ENCODE data around the gene UBL5. TPM values are rescaled to one million over a fixed set of nuclear protein-coding genes. Genes with fewer than 3 reads are reported as not detected.

UBL5 gene
- total and polyA plus RNA-seq, 10 of the 15 experiments (the other 5 are each of a cell fraction or from before 2014, with no cell fraction given): 297 to 897 (median 711) TPM

DNA sequence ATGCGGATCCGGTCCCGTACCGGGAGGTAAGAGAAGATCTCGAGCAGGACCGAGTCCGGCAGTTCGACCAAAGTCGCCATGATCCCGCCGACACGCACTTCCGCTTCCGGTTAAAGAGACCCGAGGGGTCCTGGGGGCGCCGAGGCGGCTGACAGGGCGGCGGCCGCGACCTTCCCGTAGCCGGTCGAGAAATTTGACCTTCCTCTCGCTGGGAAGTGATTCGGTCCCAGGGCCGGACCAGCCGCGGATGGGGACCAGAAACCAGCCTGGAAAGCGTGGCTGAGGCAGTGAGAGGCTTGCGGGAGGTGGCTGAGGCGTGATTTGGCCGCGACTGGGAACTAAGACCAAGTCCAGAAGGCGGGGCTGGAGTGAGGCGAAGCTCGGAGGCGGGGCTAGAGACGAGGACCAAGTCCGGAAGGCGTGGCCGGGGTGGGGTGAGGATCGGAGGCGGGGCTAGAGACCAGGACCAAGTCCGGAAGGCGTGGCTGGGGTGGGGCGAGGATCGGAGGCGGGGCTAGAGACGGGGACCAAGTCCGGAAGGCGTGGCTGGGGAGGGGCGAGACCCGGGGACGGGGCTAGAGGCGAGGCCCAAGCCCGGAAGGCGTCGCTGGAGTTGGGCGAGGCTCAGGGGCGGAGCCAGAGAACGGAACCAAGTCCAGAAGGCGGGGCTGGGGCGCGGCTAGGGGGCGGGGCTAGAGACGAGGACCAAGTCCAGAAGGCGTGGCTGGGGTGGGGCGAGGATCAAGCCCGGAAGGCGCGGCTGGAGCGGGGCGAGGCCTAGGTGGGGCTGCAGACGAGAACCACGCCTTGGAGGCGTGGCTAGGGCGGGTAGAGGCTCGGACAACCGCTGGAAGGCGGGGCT is 8.8 kb upstream of the UBL5 start, which contains the start of gene FBXL12 (continued):
- no peak for TF ChIP-seq NFXL1 (IDR thresholded peaks at IDR 0.05; ENCODE audit: borderline replicate concordance)
- TF ChIP-seq CBX3 (IDR thresholded peaks at IDR 0.05; ENCODE audit: borderline replicate concordance, low read depth): no peak
- TF ChIP-seq HCFC1 (IDR thresholded peaks at IDR 0.05; ENCODE audit: low read length): peak; percentile 41
- peak; percentile 60 for TF ChIP-seq SP1 (IDR thresholded peaks at IDR 0.05; ENCODE audit: low read depth, low read length)
- no peak for TF ChIP-seq CTCF (IDR thresholded peaks at IDR 0.05 in 2 of 3, conservative IDR thresholded peaks at IDR 0.05 in 1 of 3; ENCODE audit: control insufficient read depth in 2 of 3, extremely low read depth in 1 of 3, insufficient read depth in 1 of 3, low read depth in 3 of 3, low read length in 3 of 3)
- no peak for TF ChIP-seq WRNIP1 (IDR thresholded peaks at IDR 0.05; ENCODE audit: borderline replicate concordance, low read depth, low read length)
- TF ChIP-seq SIN3A (IDR thresholded peaks at IDR 0.05; ENCODE audit: low read depth, low read length): no peak
- TF ChIP-seq LARP7 (IDR thresholded peaks at IDR 0.05): peak; percentile 89; the same call in 1 of the 2 replicates
- peak; percentile 71; the same call in 1 of the 2 replicates for TF ChIP-seq CREM (IDR thresholded peaks at IDR 0.05; ENCODE audit: low read depth)
- TF ChIP-seq GATAD2B (conservative IDR thresholded peaks at IDR 0.05; ENCODE audit: low read depth): peak; percentile 92
- TF ChIP-seq ASH2L (IDR thresholded peaks at IDR 0.05; ENCODE audit: borderline replicate concordance, low read depth): no peak
- no peak for TF ChIP-seq ZBTB33 (IDR thresholded peaks at IDR 0.05)
- TF ChIP-seq, protein P1, sequence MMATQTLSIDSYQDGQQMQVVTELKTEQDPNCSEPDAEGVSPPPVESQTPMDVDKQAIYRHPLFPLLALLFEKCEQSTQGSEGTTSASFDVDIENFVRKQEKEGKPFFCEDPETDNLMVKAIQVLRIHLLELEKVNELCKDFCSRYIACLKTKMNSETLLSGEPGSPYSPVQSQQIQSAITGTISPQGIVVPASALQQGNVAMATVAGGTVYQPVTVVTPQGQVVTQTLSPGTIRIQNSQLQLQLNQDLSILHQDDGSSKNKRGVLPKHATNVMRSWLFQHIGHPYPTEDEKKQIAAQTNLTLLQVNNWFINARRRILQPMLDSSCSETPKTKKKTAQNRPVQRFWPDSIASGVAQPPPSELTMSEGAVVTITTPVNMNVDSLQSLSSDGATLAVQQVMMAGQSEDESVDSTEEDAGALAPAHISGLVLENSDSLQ (IDR thresholded peaks at IDR 0.05): peak; percentile 62
- TF ChIP-seq ZNF384 (IDR thresholded peaks at IDR 0.05; ENCODE audit: borderline replicate concordance, low read depth, low read length): no peak
- no peak for TF ChIP-seq NRF1 (conservative IDR thresholded peaks at IDR 0.05; ENCODE audit: low read depth, low read length)
- TF ChIP-seq, protein P2, sequence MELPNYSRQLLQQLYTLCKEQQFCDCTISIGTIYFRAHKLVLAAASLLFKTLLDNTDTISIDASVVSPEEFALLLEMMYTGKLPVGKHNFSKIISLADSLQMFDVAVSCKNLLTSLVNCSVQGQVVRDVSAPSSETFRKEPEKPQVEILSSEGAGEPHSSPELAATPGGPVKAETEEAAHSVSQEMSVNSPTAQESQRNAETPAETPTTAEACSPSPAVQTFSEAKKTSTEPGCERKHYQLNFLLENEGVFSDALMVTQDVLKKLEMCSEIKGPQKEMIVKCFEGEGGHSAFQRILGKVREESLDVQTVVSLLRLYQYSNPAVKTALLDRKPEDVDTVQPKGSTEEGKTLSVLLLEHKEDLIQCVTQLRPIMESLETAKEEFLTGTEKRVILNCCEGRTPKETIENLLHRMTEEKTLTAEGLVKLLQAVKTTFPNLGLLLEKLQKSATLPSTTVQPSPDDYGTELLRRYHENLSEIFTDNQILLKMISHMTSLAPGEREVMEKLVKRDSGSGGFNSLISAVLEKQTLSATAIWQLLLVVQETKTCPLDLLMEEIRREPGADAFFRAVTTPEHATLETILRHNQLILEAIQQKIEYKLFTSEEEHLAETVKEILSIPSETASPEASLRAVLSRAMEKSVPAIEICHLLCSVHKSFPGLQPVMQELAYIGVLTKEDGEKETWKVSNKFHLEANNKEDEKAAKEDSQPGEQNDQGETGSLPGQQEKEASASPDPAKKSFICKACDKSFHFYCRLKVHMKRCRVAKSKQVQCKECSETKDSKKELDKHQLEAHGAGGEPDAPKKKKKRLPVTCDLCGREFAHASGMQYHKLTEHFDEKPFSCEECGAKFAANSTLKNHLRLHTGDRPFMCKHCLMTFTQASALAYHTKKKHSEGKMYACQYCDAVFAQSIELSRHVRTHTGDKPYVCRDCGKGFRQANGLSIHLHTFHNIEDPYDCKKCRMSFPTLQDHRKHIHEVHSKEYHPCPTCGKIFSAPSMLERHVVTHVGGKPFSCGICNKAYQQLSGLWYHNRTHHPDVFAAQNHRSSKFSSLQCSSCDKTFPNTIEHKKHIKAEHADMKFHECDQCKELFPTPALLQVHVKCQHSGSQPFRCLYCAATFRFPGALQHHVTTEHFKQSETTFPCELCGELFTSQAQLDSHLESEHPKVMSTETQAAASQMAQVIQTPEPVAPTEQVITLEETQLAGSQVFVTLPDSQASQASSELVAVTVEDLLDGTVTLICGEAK (IDR thresholded peaks at IDR 0.05; ENCODE audit: borderline replicate concordance): peak; percentile 91
- TF ChIP-seq EED (IDR thresholded peaks at IDR 0.05; ENCODE audit: low read depth): peak; percentile 27; the same call in 1 of the 2 replicates
- peak in 1 of 2 experiments; percentile 48; a peak in 1 of 4 replicates for TF ChIP-seq BHLHE40 (IDR thresholded peaks at IDR 0.05; ENCODE audit: borderline replicate concordance in 1 of 2, low read depth in 2 of 2, low read length in 1 of 2)
- 0 out of 4 replicates have a peak, but pooled peaks of 1 of the 2 experiments have one; percentile 36 for TF ChIP-seq ETV6 (conservative IDR thresholded peaks at IDR 0.05 in 1 of 2, IDR thresholded peaks at IDR 0.05 in 1 of 2; ENCODE audit: borderline replicate concordance in 1 of 2, low read depth in 1 of 2)

All from GM12878 (cell line).